Type B pancreatic cell (in vitro differentiated cells): Measurements from ENCODE around the gene WDR91. TPM values are rescaled to one million over a fixed set of nuclear protein-coding genes. Genes with fewer than 3 reads are reported as not detected.
"Not testable (repeated sequence)": the region's sequence is repeated elsewhere in the genome, so short reads cannot be mapped to it uniquely, and the experiment has no call there.

Experiments used
- DNase-seq: peaks from one replicate; pipeline ENCODE4 v3.0.0; 2021; ENCODE audit warnings: mixed read lengths; ENCODE audit not compliant: unreplicated experiment; ENCODE audit errors: extremely low spot score
- H3K27ac Mint-ChIP-seq: 2 replicates; pipeline ENCODE4 v1.8.0; 2021; ENCODE audit warnings: mild to moderate bottlenecking, mixed read lengths
- H3K27me3 Mint-ChIP-seq: 2 replicates; pipeline ENCODE4 v1.8.0; 2021; ENCODE audit warnings: mixed read lengths
- H3K36me3 Mint-ChIP-seq: 2 replicates; pipeline ENCODE4 v1.8.0; 2021; ENCODE audit warnings: mixed read lengths
- H3K4me1 Mint-ChIP-seq: one replicate; pipeline ENCODE4 v1.8.0; 2021; ENCODE audit warnings: mixed read lengths; ENCODE audit not compliant: unreplicated experiment
- H3K4me3 Mint-ChIP-seq: 2 replicates; pipeline ENCODE4 v1.8.0; 2021; ENCODE audit warnings: mild to moderate bottlenecking, mixed read lengths
- H3K9me3 Mint-ChIP-seq: 2 replicates; pipeline ENCODE4 v1.8.0; 2021; ENCODE audit warnings: mixed read lengths
- CTCF ChIP-seq: fragments of 200-600 bp; sonication (generic); conservative IDR thresholded peaks from 2 replicates; pipeline ENCODE4 v1.5.0; 2021; ENCODE audit warnings: antibody characterized with exemption, mild to moderate bottlenecking
- total RNA-seq: library from RNA; stranded (reverse); gene quantifications from 2 replicates; pipeline ENCODE4 v1.2.1, GENCODE V29; 2021; ENCODE audit warnings: low replicate concordance

Gene WDR91
- total RNA-seq, 1 donor from 2014 or later, result 25.8 TPM

GRCh38 chr7:135236727-135237126 is 25.4 kb upstream of the WDR91 start:
- DNase-seq, result no peak
- H3K27ac Mint-ChIP-seq, result no peak overlapping the region

DNA sequence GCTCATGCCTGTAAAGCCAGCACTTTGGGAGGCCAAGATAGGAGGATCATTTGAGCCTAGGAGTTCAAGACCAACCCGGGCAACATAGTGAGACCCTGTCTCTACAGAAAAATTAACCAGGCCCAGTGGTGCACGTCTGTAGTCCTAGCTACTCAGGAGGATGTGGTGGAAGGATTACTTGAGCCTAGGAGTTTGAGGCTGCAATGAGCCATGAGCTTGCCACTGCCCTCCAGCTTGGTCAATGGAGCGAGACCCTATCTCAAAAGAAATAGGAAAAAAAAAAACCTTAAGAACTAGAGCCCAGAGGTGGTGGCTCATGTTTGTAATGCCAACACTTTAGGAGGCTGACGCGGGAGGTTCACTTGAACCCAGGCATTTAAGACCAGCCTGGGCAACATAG is 24.5 kb upstream of the WDR91 start:
- no peak for TF ChIP-seq CTCF
- Mint-ChIP-seq H3K36me3 (no peaks in the 10 kb centered on the region), H3K27me3 (no peaks in the 10 kb centered on the region), H3K27ac (no peak overlapping the region), H3K4me1 (peaks cover 8% of the 10 kb centered on the region), H3K9me3 (no peaks in the 10 kb centered on the region), H3K4me3 (no peak overlapping the region)
- no peak for DNase-seq

More at GRCh38 chr7:135236727-135237126, 25.4 kb upstream of the WDR91 start:
- peaks cover 5% of the 10 kb centered on the region for H3K4me1 Mint-ChIP-seq
- TF ChIP-seq CTCF, result no peak
- no peaks in the 10 kb centered on the region for H3K36me3 Mint-ChIP-seq
- H3K27me3 Mint-ChIP-seq, result no peaks in the 10 kb centered on the region
- no peak overlapping the region for H3K4me3 Mint-ChIP-seq
- no peaks in the 10 kb centered on the region for H3K9me3 Mint-ChIP-seq

DNA sequence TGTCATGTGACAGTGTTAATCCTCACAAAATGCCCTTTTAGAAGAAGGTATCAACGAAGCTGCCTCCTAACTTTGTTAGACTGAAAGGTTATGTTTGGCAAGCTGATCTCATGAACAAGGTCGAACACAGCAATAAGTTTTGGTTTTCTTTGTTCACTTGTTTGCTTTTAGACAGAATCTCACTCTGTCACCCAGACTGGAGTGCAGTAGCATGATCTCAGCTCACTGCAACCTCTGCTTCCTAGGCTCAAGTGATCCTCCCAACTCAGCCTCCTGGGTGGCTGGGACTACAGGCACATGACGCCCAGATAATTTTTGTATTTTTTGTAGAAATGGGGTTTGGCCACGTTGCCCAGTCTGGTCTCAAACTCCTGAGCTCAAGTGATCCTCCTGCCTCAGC is 23.4 kb upstream of the WDR91 start:
- Mint-ChIP-seq H3K4me1 (peaks cover 8% of the 10 kb centered on the region), H3K27ac (no peak overlapping the region), H3K4me3 (no peak overlapping the region), H3K27me3 (no peaks in the 10 kb centered on the region), H3K9me3 (no peaks in the 10 kb centered on the region), H3K36me3 (no peaks in the 10 kb centered on the region)
- DNase-seq, result no peak
- no peak for TF ChIP-seq CTCF

GRCh38 chr7:135234095-135234494 is 22.8 kb upstream of the WDR91 start:
- H3K4me1 Mint-ChIP-seq, H3K4me3 Mint-ChIP-seq, H3K27me3 Mint-ChIP-seq, H3K9me3 Mint-ChIP-seq, H3K27ac Mint-ChIP-seq, H3K36me3 Mint-ChIP-seq, DNase-seq: not testable (repeated sequence)

GRCh38 chr7:135233570-135233969 is 22.2 kb upstream of the WDR91 start, which contains the start of gene STRA8:
Gene STRA8, plus strand, starts transcription at chr7:135233838. Its CDS starts 6,687 bp downstream, at chr7:135240525.
- Mint-ChIP-seq H3K27ac (no peak within 1 kb of the TSS), H3K9me3 (no peaks in the 10 kb centered on the region), H3K4me1 (peaks cover 6% of the 10 kb centered on the region), H3K27me3 (no peaks in the 10 kb centered on the region), H3K4me3 (no peak within 1 kb of the TSS), H3K36me3 (no peaks in the 10 kb centered on the region)
- TF ChIP-seq CTCF, result no peak
- DNase-seq, result no peak

- peaks cover 6% of the 10 kb centered on the region for H3K4me1 Mint-ChIP-seq
- no peaks in the 10 kb centered on the region for H3K27me3 Mint-ChIP-seq
- H3K27ac Mint-ChIP-seq, result no peak overlapping the region
- DNase-seq, result no peak
- no peaks in the 10 kb centered on the region for H3K36me3 Mint-ChIP-seq
- no peaks in the 10 kb centered on the region for H3K9me3 Mint-ChIP-seq
- H3K4me3 Mint-ChIP-seq, result no peak overlapping the region
- TF ChIP-seq CTCF, result peak; percentile 40
These were observed 21.4 kb upstream of the WDR91 start for GRCh38 chr7:135232720-135233119.
